Esophagus squamous epithelium (tissue), 4 donors: ENCODE data around the gene RNF32.

Experiments
- CTCF ChIP-seq, 6 experiments: fragments of 450-650 bp in 4 of 6; fragments of 200-600 bp in 2 of 6; sonication (generic) in 2 of 6; IDR thresholded peaks; one replicate each; pipeline ENCODE4 v1.5.1; 2016 to 2019; ENCODE audit warnings: antibody characterized with exemption in 6 of 6, mild to moderate bottlenecking in 4 of 6, moderate library complexity in 4 of 6
- POLR2A ChIP-seq, 4 donors: fragments of 450-650 bp; IDR thresholded peaks; one replicate each; pipeline ENCODE4 v1.6.1; 2017; ENCODE audit warnings: antibody characterized with exemption in 4 of 4, mild to moderate bottlenecking in 4 of 4, moderate library complexity in 3 of 4

GRCh38 chr7:156684251-156684650, 43.7 kb downstream of the RNF32 start:
- TF ChIP-seq POLR2A (IDR thresholded peaks at IDR 0.05): no peak
- no peak for TF ChIP-seq CTCF (IDR thresholded peaks at IDR 0.05)
